ENCODE data around the gene TK1.

DNA sequence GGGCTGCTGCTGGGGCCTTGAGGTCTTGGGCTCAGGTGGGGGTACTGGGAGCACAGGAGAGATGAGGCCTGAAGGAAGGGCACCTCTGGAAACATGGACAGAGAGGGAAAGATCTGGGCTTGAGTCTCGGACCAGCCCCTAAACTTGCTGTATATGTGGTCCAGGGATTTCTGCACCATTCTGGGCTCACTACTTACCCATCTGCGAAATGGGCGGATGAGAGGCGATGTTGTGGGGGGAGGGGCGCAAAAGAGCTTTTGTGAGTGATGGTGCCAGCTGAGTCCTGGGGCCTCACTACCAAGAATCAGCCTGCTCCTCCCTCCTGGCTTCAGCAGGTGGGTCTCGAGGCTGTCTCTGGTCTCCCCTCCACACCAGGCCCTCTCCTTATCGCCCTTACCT, 40.4 kb downstream of the TK1 start:
- TF ChIP-seq, protein P1, sequence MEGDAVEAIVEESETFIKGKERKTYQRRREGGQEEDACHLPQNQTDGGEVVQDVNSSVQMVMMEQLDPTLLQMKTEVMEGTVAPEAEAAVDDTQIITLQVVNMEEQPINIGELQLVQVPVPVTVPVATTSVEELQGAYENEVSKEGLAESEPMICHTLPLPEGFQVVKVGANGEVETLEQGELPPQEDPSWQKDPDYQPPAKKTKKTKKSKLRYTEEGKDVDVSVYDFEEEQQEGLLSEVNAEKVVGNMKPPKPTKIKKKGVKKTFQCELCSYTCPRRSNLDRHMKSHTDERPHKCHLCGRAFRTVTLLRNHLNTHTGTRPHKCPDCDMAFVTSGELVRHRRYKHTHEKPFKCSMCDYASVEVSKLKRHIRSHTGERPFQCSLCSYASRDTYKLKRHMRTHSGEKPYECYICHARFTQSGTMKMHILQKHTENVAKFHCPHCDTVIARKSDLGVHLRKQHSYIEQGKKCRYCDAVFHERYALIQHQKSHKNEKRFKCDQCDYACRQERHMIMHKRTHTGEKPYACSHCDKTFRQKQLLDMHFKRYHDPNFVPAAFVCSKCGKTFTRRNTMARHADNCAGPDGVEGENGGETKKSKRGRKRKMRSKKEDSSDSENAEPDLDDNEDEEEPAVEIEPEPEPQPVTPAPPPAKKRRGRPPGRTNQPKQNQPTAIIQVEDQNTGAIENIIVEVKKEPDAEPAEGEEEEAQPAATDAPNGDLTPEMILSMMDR (conservative IDR thresholded peaks at IDR 0.05; ENCODE audit: low read depth, low read length) = no peak
- TF ChIP-seq EZH2 (IDR thresholded peaks at IDR 0.05; ENCODE audit: low read length, unreplicated experiment) (no peak), EZH2phosphoT487 (IDR thresholded peaks at IDR 0.05; ENCODE audit: borderline replicate concordance, low read length) (no peak)

Data from PC-3 (cell line).